ENCODE data around the gene THAP7. TPM values are rescaled to one million over a fixed set of nuclear protein-coding genes. Genes with fewer than 3 reads are reported as not detected.
A peak's percentile ranks its signal among the peaks of the same experiment; 100 is the strongest.

Gene THAP7
- total RNA-seq, 1 experiment from 2014 or later, result 24.6 TPM

GRCh38 chr22:21030621-21031544, 29.0 kb upstream of the THAP7 start:
- TF ChIP-seq CTCF (conservative IDR thresholded peaks at IDR 0.05), result no peak
- no peak overlapping the region for H3K9ac ChIP-seq (ENCODE audit: extremely low read depth, insufficient read length, low read length)
- H2BK20ac ChIP-seq (ENCODE audit: low read depth, low read length, poor library complexity, severe bottlenecking), result no peak overlapping the region
- Mint-ChIP-seq H3K4me1 (peaks cover 10 to 21% of the 10 kb centered on the region in 2 experiments), H3K27me3 (ENCODE audit: low read depth) (peaks cover 43% of the 10 kb centered on the region), H3K27ac (no peak overlapping the region), H3K4me3 (peak overlapping the region in 1 of 2 experiments; percentile 53; a peak in 4 of 5 replicates), H3K36me3 (ENCODE audit: insufficient read depth in 1 of 3, low read depth in 3 of 3) (no peaks in the 10 kb centered on the region), H3K9me3 (no peaks in the 10 kb centered on the region)
- DNase-seq, result no peak
- H4K8ac ChIP-seq (replicated peaks; ENCODE audit: insufficient read length, low read depth, low read length), result no peak overlapping the region
- no peaks in the 10 kb centered on the region for H3K23me2 ChIP-seq (ENCODE audit: insufficient read length, low read depth, low read length, poor library complexity, severe bottlenecking)
- H4K20me1 ChIP-seq (ENCODE audit: control insufficient read depth, insufficient read depth, insufficient read length), result no peaks in the 10 kb centered on the region
- no peak overlapping the region for H2AFZ ChIP-seq (ENCODE audit: low read length)
- H3T11ph ChIP-seq (ENCODE audit: low read length), result no peak overlapping the region
- H4K91ac ChIP-seq (ENCODE audit: insufficient read length, low read depth, low read length), result no peak overlapping the region
- no peaks in the 10 kb centered on the region for H3K9me3 ChIP-seq (ENCODE audit: control insufficient read depth, low read depth, low read length)
- no peak overlapping the region for H2BK5ac ChIP-seq (ENCODE audit: insufficient read length, low read length)
- no peak overlapping the region for H3K56ac ChIP-seq (ENCODE audit: insufficient read length, low read depth, low read length)
- no peak overlapping the region for H2BK15ac ChIP-seq (ENCODE audit: low read depth, low read length)
- no peaks in the 10 kb centered on the region; the same call in 1 of the 2 replicates for H3K4me1 ChIP-seq (ENCODE audit: insufficient read depth, low read length)
- peaks cover 3% of the 10 kb centered on the region; the same call in 1 of the 2 replicates for H3K27me3 ChIP-seq (ENCODE audit: insufficient read depth, low read length)
- H3K4me2 ChIP-seq (ENCODE audit: insufficient read depth, insufficient read length, low read length), result no peak overlapping the region
- no peak overlapping the region for H3K14ac ChIP-seq (ENCODE audit: insufficient read depth, low read length)
- H3K79me2 ChIP-seq (ENCODE audit: insufficient read depth, low read length), result no peaks in the 10 kb centered on the region
- no peak overlapping the region for H4K5ac ChIP-seq (ENCODE audit: insufficient read length, low read depth, low read length)
- no peak overlapping the region for H3K23ac ChIP-seq (ENCODE audit: insufficient read length, low read depth, low read length)
- no CpG with 5 or more reads among the region's 40 CpGs for WGBS (ENCODE audit: extremely low coverage, insufficient read length, low lambda C conversion rate)
- H3K79me1 ChIP-seq (ENCODE audit: insufficient read depth, low read depth, low read length, poor library complexity, severe bottlenecking), result no peaks in the 10 kb centered on the region
- H3K4ac ChIP-seq (ENCODE audit: low read depth, low read length), result no peak overlapping the region
- no peak overlapping the region for H2BK120ac ChIP-seq (ENCODE audit: low read depth, low read length, poor library complexity, severe bottlenecking)
- no peak overlapping the region for H2AK5ac ChIP-seq (ENCODE audit: insufficient read length, low read length)
- H2BK12ac ChIP-seq (ENCODE audit: insufficient read length, low read depth, low read length), result no peak overlapping the region
- no peak overlapping the region for H3K27ac ChIP-seq (ENCODE audit: insufficient read length, low read depth, low read length)
- H3K18ac ChIP-seq (ENCODE audit: insufficient read length, low read depth, low read length), result no peak overlapping the region

Data from H9 (cell line).